EH (cell line): ENCODE measurements around the gene CLPX.
"Not testable (repeated sequence)": the region's sequence is repeated elsewhere in the genome, so short reads cannot be mapped to it uniquely, and the experiment has no call there.

Experiments used
- DNase-seq: peaks from one replicate; pipeline ENCODE4 v3.0.0-alpha.2; 2015; ENCODE audit warnings: low read depth

The CLPX gene

DNA sequence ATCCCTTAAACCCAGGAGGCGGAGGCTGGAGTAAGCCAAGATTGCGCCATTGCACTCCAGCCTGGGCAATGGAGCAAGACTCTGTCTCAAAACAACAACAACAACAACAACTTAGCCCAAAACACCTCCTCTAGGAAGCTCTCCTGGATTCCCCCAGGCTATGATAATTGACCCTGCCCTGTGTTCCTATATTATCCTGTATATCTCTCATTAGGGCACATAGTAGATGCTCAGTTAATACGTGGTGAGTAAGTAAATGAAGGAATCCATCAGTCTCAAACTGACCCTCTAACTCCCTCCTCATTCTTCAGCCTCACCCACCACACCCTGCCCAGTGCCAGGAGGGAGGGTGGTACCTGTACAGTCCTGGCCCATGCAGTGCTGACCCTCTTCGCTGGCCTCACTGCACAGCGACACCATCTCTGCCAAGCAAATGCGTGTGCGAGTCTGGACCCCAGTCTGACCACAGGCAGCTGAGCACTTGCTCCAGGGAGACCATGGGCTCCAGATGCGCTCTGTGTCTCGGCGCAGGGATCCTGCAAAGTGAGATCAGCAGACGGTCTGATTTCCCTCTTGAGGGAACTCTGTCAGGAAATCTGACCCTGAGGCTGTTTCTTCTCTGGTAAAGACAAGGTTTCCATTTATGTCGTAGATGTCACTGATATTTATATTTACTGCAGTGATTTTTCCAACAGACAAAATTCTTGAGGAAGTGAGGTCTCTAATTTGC, 20.0 kb upstream of the CLPX start:
- DNase-seq: no peak

DNA sequence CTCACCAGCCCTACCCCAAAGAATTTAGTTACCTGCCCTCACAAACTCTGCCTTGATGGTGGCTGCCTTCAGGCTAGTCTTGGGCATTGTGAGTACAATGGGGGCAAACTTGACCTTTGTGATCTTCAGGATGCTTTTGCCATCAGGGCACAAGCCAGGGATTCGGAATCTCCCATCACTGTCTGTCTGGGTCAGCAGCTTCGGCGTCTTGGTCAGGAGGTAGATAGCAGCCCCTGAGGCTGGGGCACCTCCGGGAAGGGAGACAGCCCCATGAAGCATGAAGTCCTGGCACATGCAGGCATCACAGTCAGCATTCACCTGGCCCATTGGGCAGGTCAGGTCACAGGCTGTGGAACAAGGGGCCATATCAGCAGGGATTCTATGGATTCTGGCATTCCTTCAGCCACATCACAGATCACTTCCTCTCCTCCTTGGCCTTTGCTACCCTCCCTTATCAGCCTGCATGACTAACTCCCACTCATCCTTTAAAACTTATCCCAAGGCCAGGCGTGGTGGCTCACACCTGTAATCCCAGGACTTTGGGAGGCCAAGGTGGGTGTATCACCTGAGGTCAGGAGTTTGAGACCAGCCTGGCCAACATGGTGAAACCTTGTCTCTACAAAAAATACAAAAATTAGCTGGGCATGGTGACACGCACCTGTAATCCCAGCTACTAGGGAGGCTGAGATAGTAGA, 19.2 kb upstream of the CLPX start:
- no peak for DNase-seq

- DNase-seq: no peak
Observed at GRCh38 chr15:65201918-65202317, 16.8 kb upstream of the CLPX start.

- no peak for DNase-seq
Observed at GRCh38 chr15:65198571-65198970, 13.4 kb upstream of the CLPX start.

DNA sequence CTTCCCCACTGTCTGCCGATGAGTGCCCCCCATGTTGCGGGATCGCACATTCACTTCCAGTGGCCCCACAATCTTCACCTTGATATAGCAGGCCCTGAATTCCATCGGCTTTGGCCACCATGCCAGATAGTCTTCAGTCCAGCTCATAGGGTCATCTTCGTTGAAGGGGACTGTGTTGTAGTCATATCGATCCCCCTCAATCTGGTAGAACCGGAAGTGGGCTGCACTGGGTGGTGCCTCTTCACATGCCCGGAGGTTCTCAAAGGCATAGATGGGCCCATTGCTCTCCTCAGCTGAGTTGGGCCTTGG, 12.1 kb upstream of the CLPX start:
- DNase-seq: no peak

GRCh38 chr15:65196637-65197336, 11.6 kb upstream of the CLPX start:
- no peak for DNase-seq

DNA sequence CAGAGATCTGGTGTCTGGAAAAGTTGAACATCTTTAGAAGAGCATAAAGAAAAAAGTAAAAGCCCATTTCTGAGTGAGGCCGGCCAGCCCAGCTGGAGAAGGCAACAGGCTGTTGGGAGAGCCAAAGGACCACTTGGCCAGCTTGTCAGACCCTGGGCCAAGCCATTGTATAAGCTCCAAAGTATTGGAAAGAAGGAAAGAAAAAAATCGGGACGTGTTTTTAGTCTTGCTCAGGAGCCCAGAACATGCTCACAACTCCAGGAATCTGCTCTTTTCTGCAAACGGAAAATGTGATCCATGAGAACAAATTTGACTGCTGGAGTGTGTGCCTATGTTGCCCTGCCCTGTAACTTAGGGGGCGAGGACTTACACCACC, 10.4 kb upstream of the CLPX start:
- no peak for DNase-seq

DNA sequence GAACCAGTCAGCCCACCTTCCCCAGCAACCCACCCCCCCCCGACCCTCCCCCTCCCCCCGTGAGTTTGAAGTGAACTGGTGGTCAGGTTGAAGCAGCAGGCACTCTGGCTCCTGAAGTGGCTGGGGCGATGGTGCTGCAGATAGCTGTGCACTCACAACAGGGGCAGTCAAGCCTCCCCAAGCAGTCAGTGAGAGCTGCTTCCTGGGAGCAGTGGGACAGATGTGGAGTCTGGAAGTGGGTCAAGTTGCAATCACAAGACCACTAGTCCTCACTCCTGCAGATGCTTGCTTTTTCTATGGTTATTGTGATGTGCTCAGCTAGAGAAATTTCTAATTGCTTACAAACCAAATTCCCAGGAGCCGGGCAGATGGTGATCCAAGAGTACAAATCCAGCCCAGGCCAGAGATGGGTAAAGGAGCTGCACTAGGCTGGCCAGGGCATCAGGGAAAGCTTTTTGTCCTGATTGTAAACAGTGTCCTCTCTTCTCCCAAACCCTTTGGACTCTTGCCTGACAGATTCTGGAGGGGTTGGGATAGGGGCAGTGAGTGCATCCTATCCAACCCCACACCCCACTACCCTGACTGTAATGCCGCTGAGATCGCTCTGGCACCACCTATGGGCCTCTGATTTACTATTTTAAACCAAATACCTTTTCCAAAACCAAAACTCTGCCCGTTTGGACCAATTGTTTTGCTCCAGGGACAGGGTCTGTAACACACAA, 9.8 kb upstream of the CLPX start:
- DNase-seq: no peak

GRCh38 chr15:65192016-65192415, 6.9 kb upstream of the CLPX start:
- DNase-seq: peak; percentile 48

- DNase-seq: peak; percentile 68
Observed at GRCh38 chr15:65189102-65189740, 4.1 kb upstream of the CLPX start.

GRCh38 chr15:65188472-65188871, 3.3 kb upstream of the CLPX start:
- not testable (repeated sequence) for DNase-seq

- peak; percentile 73 for DNase-seq
Observed at GRCh38 chr15:65184305-65184867, 756 bp downstream of the CLPX start.

DNA sequence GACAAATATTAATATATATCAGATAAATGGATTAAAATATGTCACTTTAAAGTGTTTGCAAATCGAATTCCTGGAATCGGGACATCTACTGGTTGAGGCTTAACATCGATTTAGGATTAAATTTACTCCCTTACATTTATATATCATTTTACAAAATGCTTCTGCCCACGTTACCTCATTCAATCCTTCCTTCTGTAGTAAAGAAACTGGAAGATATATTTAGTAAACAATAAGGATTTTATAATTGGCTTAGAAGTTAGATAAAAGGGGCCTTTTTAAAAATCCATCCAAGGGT, 1.3 kb downstream of the CLPX start:
- DNase-seq: no peak

GRCh38 chr15:65182538-65182937, 2.6 kb downstream of the CLPX start:
- no peak for DNase-seq

GRCh38 chr15:65181582-65182353, 3.4 kb downstream of the CLPX start:
- not testable (repeated sequence) for DNase-seq

DNA sequence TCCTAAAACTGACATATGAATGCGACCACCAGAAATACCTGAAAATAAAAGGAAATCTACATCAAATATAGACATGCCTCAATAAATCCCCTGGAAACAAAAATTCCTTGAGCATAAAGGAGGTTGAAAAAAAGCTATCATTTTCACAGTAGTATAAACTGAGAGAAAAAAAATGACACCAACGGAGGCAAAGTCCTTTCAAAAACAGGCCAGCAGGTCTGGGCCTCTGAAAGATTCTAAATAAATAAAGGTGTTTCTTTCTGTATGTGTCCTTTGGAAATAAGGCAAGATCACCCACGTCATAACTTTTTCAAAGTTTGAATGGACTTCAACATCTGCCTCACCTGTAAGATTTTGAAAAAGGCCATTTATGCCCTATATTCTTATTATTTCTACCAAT, 5.0 kb downstream of the CLPX start:
- DNase-seq: no peak

GRCh38 chr15:65177901-65178300, 7.2 kb downstream of the CLPX start:
- no peak for DNase-seq

- no peak for DNase-seq
Observed at GRCh38 chr15:65176056-65176455, 9.1 kb downstream of the CLPX start.

DNA sequence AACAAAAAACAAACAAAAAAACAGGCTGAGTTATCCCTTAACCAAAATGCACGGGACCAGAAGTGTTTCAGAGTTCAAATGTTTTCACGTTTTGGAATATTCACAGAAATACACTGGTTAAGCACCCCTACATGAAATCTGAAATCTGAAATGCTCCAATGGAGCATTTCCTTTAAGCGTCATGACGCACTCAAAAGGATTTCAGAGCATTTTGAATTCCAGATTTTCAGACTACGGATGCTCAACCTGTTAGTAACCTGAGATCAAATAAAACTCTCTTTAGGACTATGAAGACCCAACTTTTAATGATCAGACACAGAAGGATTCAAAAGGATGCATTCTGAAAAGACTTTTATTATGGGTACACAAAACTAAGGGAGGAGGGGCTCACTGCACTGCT, 9.6 kb downstream of the CLPX start:
- peak; percentile 29 for DNase-seq

GRCh38 chr15:65174509-65174908, 10.6 kb downstream of the CLPX start:
- no peak for DNase-seq

GRCh38 chr15:65172531-65172930, 12.6 kb downstream of the CLPX start:
- DNase-seq: no peak
